Activated CD4-positive, alpha-beta T cell treated with anti-CD3 and anti-CD28 coated beads, Interleukin-2, amount 50 U/mL, for 24 hours (primary cell): ENCODE measurements around the gene TCF12.

Experiments used
- DNase-seq, 2 donors: peaks; one replicate each; pipeline ENCODE4 v3.0.0-alpha.2; 2020; ENCODE audit warnings: low read depth in 1 of 2, low spot score in 1 of 2

TCF12 gene

GRCh38 chr15:57312318-57313133, 394.1 kb downstream of the TCF12 start:
- DNase-seq: no peak

- no peak for DNase-seq
These were observed 394.7 kb downstream of the TCF12 start for GRCh38 chr15:57313134-57313483.

DNA sequence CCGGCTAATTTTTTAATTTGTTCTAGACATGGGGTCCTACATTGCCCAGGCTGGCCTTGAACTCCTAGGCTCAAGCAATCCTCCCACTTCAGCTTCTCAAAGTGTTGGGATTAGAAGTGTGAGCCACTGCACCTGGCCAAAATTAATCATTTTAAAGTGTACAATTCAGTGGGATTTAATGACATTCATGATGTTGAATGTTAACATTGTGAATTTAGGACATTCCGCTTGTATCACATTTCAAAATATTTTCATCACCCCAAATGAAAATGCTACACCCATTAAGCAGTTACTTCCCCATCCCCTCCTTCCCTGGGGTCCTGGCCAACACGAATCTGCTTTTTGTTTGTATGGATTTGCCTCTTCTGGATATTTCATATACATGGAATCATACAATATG, 395.8 kb downstream of the TCF12 start:
- no peak for DNase-seq

- no peak for DNase-seq
These were observed 398.0 kb downstream of the TCF12 start for GRCh38 chr15:57316451-57316850.

DNA sequence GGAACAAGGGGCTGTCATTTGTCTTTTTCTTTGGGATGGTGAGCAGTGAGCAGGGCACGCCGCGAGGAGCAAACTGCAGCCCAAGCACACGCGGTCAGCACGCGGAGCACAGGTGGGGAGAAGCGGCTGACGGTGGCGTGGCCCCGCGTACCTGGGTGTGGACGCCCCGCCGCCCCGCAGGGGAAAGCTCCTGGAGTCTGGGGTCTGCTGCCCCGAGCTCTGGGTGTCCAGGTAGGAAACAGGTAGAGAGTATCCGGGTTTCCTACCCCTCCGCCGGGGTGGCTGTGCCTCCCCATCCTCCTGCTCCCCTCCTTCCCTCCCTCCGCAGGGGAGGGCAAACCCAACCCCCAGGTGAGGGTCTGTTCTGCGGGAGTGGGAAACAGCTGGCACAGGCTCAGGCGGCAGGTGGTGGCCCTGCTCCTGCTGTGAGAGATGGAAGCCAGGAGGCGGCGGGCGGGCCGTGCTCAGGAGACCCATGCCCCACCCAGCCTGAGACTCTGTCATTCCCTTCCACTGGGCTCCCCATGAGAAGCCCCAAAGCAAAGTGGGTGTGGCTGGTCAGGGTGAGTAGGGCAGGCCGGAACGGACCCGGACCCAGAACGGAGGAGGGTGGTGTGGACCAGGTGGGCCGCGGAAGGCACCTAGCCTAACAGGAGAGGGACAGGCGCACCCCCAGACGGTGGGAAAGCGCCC, 400.9 kb downstream of the TCF12 start:
- DNase-seq: no peak

DNA sequence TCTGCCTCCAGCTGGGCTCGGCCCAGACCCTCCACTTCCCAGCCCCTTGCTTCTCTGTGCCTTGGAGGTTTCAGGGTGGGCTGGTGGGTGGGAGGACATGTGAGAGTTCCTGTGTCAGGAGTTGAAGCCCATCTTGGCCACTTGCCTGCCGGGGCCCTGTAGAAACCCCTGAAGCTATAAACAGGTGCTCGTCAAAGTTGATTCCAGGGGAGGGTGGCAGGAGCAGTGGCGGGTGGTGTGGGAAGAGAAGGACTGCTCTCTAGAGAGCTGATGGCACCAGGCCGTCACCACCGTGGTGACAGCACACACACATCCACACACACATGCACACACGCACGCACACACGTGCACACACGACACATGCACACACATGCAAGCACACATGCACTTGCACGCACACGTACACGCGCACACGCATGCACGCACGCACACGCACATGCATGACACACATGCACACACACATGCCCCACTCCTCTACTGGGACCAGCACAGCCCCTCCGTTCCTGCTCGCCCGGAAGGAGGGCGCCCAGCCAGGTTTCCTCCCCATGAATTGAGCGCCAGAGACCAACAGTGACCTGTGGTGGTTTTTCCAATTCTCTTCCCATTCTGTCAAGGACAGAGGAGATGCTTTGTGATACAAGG, 401.6 kb downstream of the TCF12 start:
- DNase-seq: no peak

- DNase-seq: no peak
These were observed 402.3 kb downstream of the TCF12 start for GRCh38 chr15:57320631-57321220.

DNA sequence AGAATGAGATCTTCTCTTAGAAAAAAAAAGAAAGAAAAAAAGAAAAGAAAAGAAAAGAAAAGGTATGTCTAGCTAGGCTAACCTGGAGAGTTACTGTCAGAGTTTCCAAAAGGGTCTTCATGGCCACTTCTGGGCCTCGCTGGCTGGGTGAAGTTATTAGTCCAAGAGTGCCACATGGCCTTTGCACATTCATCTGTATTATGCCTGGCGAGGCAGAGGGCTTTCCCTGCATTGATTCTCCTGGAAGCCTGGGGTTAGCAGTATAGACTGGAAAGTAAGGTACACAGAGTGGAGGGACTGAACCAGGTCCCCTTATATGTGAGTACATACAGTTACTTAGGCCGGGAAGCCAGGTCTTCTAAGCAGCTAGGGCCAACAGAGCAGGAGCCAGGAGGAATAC, 403.0 kb downstream of the TCF12 start:
- no peak for DNase-seq

GRCh38 chr15:57321973-57322601, 403.6 kb downstream of the TCF12 start:
- DNase-seq: no peak

GRCh38 chr15:57322602-57323250, 404.3 kb downstream of the TCF12 start:
- DNase-seq: no peak

DNA sequence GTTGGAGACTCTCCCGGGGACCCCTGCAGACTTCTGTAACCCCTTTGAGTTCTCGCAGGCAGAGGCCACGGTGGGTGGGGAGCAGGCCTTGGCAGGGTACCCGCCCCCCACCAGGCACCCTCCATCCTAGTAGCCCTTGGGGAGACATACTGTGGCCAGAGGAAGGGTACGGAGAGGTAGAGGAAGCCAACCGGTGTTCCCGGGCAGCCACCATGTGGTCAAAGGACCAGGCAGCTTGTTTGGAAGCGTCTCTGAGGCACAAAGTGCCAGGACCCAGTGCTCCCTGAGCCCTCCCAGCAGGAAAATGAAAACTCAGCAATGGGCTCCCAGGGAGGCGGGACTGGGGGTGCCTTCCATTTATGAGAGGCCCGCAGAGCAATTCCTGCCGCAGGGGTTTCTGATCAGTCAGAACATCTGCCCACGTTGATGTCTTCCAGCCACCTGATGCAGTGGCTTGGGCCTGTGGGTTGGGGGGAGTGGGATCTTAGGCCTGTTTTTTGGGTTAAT, 404.9 kb downstream of the TCF12 start:
- DNase-seq: no peak

DNA sequence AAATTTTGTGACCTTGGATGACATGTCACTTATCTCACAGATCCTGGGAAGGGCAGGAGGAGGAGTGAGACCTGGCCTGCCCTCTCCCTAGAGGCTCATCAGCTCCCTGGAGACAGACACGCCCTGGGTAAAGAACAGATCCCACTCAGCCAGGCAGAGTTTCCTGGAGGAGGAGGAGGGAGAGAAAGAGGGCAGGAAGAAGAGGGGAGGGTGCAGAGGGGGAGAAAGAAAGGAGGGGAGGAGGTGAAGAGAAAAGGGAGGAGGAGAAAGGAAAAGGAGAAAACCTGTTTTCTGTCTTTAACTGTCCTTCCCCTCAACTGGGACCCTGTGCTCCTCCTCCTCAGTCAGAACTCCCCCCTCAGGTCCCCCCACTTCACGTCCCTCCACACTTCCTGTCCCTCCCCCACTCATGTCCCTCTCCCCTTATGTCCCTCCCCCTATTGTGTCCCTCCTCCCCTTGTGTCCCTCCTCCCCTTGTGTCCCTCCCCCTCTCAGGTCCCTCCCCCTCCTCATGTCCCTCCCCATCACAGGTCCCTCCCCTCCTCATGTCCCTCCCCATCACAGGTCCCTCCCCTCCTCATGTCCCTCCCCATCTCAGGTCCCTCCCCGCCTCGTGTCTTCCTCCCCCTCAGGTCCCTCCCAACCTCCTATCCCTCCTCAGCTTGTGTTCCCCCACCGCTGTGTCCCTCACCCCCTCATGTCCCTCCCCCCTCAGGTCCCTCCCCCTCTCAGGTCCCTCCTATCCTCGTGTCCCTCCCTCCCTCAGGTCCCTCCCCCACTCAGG, 405.6 kb downstream of the TCF12 start:
- DNase-seq: no peak

DNA sequence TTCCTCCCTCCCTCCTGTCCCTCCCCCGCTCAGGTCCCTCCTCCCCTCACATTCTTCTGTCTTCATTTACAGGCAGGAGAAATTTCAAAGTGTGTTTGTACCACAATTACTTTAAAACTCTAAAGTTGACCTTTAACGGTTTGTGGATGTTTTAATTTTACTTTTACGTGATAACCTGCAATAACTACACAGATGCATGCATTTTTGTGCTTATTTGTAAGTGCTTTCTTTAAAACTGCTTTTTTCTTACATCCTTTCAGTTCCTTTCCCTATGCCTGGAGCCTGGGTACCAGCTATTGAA, 406.1 kb downstream of the TCF12 start:
- DNase-seq: no peak

GRCh38 chr15:57324944-57325679, 406.7 kb downstream of the TCF12 start:
- no peak for DNase-seq

DNA sequence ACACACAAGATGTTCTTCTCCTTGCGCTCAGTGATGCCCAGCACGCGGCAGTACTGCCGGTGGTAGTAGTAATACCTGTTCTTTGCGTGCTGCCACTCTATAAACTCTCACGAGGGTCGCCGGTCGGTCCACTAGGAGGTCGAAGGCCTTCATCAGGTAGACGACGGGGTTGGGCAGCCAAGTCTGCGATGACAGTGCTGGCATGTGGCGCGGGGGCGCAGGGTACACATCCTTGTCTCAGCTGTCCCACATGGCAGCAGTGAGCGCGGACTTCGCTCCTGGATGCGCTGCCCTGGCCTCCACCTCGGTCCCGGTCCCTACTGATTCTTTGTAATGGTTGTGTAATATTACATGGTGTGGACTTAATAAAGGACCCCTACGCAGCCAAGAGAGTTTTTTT, 407.8 kb downstream of the TCF12 start:
- no peak for DNase-seq

GRCh38 chr15:57327985-57328471, 409.6 kb downstream of the TCF12 start:
- no peak for DNase-seq

DNA sequence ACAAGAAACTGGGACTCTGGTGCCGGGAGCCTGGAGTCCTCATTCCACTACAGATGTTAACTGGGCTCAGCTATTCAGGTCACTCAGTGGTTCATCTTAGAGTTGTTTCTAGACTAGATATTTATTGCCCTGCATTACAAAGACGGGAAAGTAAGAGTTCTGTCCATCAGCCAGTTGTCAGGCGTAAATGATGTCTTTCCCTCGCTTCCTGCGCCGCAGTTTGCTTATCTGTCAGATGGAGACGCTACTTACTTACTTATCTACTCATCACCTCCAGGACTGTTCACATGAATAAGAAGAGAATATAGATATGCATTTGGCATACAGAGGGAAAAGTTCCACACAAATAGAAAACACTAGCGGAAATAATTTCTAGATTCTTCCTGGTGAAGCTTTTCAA, 410.0 kb downstream of the TCF12 start:
- no peak for DNase-seq

- DNase-seq: no peak
These were observed 410.5 kb downstream of the TCF12 start for GRCh38 chr15:57328897-57329296.
